HG03520 (cell line): ENCODE data around the gene MBNL1.
"Not testable (repeated sequence)": the region's sequence is repeated elsewhere in the genome, so short reads cannot be mapped to it uniquely, and the experiment has no call there.

ENCODE experiments used
- ATAC-seq: cut with Tn5 transposase; IDR thresholded peaks from one replicate; pipeline ENCODE4 v1.9.1; 2021; ENCODE audit warnings: mild to moderate bottlenecking, moderate library complexity; ENCODE audit not compliant: unreplicated experiment

The MBNL1 gene

GRCh38 chr3:152316318-152316717 lies 47.6 kb downstream of the MBNL1 start:
- ATAC-seq = no peak

DNA sequence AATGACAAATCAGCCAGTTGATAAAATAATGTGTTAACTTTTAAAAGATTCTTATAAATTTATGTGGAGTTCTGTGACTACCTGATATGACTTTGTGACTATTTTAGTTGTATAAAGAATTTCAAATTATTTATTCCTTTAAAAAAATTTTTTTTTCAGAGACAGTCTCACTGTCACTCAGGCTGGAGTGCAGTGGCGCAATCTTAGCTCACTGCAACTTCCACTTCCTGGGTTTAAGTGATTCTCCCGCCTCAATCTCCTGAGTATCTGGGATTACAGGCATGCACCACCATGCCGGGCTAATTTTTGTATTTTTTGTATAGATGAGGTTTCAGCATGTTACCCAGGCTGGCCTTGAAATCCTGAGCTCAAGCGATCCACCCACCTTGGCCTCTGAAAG lies 48.5 kb downstream of the MBNL1 start:
- no peak for ATAC-seq

DNA sequence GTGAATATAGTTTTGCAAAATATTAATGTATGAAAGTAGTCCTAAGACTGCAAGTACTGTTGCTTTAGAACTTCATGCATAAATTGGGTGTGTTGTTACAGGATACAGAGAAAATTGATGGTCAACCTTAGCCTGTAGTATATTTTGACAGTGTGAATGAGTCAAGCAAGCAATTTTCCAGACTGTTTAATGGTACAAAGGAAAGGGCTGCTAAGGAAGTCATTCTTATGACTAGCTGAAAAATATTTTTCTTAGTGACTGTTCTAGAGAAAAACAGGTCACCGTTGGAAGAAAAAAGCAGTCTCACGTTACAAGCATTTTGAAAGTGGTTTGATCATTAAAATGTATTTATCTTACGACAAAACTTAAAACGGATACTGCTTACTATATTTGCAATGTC lies 49.2 kb downstream of the MBNL1 start:
- no peak for ATAC-seq

- no peak for ATAC-seq
Observed at GRCh38 chr3:152318512-152318911, 49.8 kb downstream of the MBNL1 start.

DNA sequence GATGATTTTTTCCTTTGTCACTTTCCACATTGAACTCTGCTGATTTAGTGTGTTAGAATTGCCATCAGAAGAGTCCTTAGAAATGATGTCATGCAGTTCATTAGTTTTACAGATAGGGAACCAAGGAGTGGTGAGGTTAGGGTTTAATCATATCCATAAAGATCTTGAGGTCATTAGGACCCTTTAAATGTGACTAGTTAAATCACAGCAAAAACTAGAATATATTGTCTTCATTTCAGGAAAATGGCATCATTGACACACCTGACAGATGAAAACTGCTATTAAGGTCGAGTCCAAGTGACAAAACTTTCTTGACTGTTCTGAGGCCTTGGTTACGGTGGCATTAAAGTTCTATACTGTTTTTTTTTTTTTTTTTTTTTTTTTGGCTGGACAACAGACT lies 50.5 kb downstream of the MBNL1 start:
- ATAC-seq = no peak

DNA sequence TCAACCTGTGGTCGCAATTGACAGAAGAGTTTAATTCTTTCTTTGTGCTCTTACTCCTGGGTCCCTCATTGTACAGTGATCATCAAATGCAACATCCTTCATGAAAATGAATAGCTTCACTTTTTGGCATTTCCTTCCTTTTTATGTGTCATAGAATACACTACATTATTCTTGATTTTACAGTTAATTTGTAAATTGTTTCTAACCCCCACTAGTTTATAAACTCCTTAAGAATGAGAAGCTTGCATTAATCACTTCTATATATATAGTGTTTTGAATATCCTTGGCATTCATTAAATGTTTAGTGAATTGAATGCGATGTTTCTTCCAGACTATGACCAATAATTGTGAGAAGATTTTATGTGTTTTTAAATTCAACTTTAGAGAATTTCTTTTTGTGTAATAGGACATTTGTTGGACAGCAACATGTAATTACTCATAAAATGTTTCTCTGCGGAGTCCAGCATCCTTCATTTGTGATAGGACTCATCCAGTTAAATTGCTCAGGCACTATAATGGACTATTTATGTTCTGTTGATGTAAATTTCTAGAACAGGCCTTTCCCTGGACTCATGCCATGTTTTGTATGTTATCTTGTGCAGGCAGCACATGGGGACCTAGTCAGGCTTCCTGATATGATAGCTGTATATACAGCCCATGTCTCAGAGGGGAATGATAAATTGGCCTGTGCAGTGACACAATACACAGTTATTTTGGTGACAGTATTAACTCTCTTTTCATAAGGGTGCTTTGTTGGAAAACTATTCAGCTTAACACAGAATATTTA lies 51.3 kb downstream of the MBNL1 start:
- ATAC-seq = no peak

DNA sequence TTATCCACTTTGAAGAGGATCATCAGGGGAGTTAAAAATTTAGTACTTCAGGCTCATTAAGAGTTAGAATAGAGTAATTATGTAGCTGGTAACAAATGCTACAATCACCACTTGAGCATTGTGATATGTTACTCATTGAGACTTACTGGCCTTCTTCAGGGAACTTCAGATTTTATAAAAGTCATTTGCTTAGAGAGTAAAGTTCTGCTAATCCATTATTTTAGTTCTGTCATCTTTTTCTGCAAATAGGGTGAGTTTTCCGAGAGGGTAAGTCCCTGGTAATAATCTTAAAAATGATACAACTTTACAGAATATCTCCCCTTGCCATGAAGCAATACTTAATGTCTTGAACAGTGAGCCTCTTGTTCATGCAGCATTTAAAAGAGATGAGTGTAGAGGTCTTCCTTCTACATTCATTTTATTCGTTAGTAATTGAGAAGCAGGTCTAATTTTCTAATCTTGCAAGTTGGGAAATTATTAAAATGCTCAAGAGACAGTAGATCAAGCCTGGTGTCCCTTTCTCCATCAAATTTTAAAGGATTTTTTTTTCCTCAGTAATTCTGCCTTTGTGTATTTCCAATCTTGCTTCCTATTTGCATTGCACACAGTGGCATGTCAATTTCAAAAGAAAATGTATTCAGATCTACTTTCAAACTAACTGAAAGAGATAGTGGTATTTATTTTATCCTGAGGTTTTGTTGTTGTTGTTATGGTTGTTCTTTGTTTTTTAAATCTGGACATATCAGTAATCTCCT lies 52.6 kb downstream of the MBNL1 start:
- ATAC-seq = no peak

DNA sequence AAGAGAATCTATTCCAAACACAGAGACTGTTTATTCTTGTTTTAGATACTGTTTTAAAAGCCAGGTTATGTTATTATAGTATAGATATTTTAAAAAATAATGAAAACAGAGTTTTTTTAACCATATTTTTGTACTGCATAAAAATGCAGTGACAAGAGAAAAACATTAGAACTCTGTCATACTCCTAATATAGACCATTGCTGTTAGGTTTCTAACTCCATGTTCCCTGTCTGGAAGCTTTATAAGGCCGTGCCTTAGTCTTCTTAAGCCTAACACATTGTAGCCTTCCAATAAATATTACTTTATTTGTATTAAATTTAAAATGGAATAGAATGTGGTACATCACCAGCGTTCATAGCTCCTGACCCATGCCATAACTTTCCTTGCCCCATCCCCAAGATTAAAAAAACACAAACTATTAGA lies 53.2 kb downstream of the MBNL1 start:
- no peak for ATAC-seq

- ATAC-seq = peak; percentile 49
Observed at GRCh38 chr3:152322756-152323155, 54.0 kb downstream of the MBNL1 start.

GRCh38 chr3:152323834-152324233 lies 55.1 kb downstream of the MBNL1 start:
- ATAC-seq = peak; percentile 76

DNA sequence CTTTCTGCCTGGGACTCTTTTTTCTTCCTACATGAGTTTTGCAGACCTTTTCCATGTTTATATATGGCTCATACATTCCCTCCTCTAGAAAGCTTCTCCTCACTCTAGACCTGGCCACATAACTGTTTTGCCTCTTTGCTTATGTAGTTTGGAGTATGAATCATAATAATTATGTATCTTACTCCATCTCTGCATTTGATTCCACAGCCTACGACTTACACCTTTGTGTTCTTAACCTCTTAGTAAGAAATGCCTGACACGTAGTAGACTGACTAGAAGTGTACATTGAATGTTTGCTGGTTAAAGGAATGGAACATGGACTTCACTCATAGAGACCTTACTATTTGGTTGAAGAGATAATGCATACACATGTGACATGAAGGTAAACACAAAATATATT lies 56.4 kb downstream of the MBNL1 start:
- no peak for ATAC-seq

DNA sequence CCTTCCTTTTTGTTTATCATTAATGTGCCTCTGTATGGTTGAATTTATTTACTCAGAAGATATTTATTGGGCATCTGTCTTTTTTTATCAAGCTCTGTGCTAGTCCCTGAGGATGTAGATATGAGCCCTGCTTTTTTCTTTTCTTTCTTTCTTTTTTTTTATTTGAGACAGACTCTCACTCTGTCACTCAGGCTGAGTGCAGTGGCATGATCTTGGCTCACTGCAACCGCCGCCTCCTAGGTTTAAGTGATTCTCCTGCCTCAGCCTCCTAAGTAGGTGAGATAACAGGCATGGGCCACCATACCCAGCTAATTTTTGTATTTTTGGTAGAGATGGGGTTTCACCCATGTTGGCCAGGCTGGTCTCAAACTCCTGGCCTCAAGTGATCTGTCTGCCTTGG lies 58.5 kb downstream of the MBNL1 start:
- no peak for ATAC-seq

GRCh38 chr3:152328841-152329240 lies 60.1 kb downstream of the MBNL1 start:
- ATAC-seq = no peak

DNA sequence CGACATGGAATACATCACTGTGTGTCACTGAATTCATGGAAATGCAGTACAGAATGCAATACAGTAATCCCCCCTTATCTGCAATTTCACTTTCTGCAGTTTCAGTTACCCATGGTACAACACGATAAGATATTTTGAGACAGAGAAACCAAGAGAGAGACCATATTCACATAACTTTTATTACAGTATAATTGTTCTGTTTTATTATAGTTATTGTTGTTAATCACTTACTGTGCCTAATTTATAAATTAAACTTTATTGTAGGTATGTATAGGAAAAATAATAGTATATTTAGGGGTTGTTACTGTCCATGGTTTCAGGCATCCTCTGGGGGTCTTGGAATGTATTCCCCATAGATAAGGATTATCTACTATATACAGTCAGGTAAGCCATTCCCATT lies 61.8 kb downstream of the MBNL1 start:
- ATAC-seq = no peak

DNA sequence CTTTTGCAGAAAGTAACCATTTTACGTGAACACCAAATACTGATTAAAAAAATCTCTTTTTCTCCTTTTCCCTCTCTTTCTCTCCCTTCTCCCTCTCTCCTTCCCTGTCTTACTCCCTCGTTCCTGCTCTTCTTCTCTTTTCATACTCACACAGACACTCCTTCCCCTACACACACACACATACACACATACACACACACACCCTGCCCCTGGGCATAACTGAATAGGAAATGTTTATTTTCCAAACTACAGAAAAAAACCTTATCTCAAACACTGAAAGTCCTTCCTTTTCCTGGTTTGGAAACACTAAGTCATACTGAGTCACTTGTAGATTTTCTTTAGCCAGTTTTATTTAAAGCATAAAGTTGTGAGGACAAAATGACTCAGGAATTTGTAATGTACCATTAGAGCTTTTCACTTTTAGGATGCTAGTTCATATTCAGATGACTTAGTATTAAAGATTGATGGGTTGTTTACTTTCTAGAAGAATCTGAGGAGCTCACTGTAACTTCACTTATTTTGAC lies 62.4 kb downstream of the MBNL1 start:
- ATAC-seq = no peak

DNA sequence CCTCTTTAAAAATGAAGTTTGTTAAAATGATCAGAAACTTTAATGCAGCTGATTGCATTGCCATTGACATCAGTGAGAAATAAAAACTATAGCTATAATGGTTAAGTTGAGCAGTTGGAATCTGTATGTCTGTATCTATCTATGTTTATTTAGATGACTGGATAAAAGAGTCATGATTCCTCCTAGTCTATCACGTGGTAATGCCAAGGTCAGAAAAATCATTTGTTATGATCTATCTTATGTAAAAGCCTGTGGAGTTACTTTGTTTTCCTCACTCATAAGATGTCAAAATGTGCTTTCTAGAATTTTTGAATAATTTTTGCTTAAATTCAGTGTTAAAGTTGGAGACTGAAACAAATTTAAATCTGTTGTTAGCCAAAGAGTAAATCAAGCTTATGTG lies 63.3 kb downstream of the MBNL1 start:
- ATAC-seq = no peak

DNA sequence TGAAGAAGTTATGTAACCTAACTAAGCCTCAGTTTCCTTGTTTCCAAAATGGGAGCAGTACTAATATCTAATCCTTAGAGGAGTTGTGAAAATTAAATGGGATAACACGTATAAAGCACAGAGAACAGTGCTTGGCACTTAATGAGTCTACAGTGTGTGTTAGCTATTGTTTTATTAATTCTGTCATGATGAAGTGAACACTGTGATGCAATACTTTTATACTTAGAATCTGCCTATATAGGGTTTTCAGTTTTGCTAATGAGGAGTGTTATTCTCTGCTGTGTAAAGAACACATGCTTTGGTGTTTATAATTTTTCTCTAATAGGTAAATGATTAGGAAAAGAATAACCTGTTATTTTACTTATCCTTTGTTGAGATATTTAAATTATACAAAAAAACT lies 65.2 kb downstream of the MBNL1 start:
- no peak for ATAC-seq

DNA sequence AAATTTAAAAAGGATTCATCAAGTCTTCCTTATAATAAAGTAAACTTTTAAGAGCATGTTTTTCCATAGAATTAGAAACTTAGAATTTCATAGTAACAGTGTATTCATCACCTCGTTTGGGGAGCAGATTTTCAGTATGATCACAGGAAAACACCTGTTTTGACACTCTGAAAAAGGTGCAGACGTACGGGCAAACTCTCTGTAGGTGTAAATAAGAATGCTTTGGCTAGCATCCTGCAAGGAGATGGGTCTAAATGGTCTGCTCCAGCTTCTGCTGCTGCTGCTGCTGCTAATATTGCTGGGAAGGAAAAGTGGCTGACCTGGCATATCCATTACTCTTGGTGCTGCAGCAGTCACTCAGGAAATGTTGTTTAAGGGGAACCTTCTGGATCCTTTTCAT lies 66.0 kb downstream of the MBNL1 start:
- ATAC-seq = no peak

- ATAC-seq = no peak
Observed at GRCh38 chr3:152335273-152335672, 66.5 kb downstream of the MBNL1 start.

DNA sequence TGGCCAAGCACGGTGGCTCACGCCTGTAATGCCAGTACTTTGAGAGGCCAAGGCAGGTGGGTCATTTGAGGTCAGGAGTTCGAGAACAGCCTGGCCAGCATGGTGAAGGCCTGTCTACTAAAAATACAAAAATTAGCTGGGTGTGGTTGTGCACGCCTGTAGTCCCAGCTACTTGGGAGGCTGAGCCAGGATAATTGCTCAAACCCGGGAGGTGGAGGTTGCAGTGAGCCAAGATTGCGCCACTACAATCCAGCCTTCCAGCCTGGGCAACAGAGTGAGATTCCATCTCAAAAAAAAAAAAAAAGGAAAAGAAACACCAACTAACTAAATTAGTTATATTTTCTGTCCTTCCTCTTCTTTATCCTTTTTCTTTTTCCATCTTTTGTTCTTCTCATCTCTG lies 68.6 kb downstream of the MBNL1 start:
- ATAC-seq = not testable (repeated sequence)

- ATAC-seq = no peak
Observed at GRCh38 chr3:152338159-152338720, 69.5 kb downstream of the MBNL1 start.
